Activated T-helper 2 cell treated with anti-CD3 and anti-CD28 coated beads, Interferon-gamma antibody, Interleukin-2, Interleukin-4, amounts not matched to agents 10 μg/mL and 5 μg/mL and 100 μg/mL, durations not matched to agents 14 hours and 24 hours and 36 hours (primary cell): ENCODE data around the gene WWOX. TPM values are rescaled to one million over a fixed set of nuclear protein-coding genes. Genes with fewer than 3 reads are reported as not detected.

Experiments used
- DNase-seq: peaks from one replicate; pipeline ENCODE4 v3.0.0; 2021; ENCODE audit warnings: low spot score
- H3K27ac Mint-ChIP-seq: one replicate; pipeline ENCODE4 v1.8.0; 2021; ENCODE audit warnings: mixed read lengths
- H3K27me3 Mint-ChIP-seq: one replicate; pipeline ENCODE4 v1.8.0; 2021; ENCODE audit warnings: low read depth, mixed read lengths
- H3K36me3 Mint-ChIP-seq: one replicate; pipeline ENCODE4 v1.8.0; 2021; ENCODE audit warnings: low read depth, mixed read lengths
- H3K4me1 Mint-ChIP-seq: one replicate; pipeline ENCODE4 v1.8.0; 2021; ENCODE audit warnings: low read depth, mixed read lengths
- H3K4me3 Mint-ChIP-seq: one replicate; pipeline ENCODE4 v1.8.0; 2021; ENCODE audit warnings: low read depth, mild to moderate bottlenecking, moderate library complexity, mixed read lengths
- H3K9me3 Mint-ChIP-seq: one replicate; pipeline ENCODE4 v1.8.0; 2021; ENCODE audit warnings: mixed read lengths
- intact Hi-C: fragments of 100-400 bp; cut with micrococcal nuclease; formaldehyde crosslinking; loops from one replicate; pipeline ENCODE4 v1.15.1; 2023
- total RNA-seq: library from RNA; stranded (reverse); gene quantifications from 2 replicates; pipeline ENCODE4 v1.2.3, GENCODE V29; 2022

WWOX gene
- total RNA-seq, 1 donor from 2014 or later, result 19.0 TPM

DNA sequence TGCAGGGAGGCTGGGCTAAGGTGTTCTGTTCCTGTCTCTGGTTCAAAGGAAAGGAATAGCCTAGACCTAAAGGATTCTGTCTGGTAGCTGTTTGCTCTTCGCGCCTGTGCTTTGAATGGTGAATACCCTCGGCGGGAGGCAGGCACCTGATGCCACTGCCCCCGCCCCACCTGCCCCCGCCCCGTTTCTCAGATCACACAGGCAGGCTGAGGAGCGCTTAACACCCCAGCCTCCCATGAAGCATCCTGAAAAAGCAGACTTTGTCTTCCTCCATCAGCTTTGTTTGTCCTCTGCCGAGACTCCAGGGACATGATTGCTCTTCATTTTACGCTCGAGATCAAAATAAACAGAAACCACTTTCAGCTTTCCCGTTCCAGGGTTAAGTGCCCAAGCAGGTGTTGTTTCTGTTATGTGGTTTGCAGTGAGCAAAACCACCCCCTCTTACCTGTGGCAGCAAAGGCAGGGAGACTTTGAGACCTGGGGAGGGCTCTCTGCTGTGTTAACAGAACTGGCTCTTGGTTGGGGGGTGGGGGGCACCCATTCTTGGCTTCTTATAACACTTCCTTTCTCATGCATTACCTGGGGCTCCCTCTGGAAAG is 452.1 kb downstream of the WWOX start:
- intact Hi-C loops, result no loop called here
- Mint-ChIP-seq H3K4me1 (no peaks in the 10 kb centered on the region), H3K9me3 (no peaks in the 10 kb centered on the region), H3K36me3 (no peaks in the 10 kb centered on the region), H3K4me3 (no peak overlapping the region), H3K27ac (no peak overlapping the region), H3K27me3 (peaks cover 10% of the 10 kb centered on the region)
- DNase-seq, result no peak

DNA sequence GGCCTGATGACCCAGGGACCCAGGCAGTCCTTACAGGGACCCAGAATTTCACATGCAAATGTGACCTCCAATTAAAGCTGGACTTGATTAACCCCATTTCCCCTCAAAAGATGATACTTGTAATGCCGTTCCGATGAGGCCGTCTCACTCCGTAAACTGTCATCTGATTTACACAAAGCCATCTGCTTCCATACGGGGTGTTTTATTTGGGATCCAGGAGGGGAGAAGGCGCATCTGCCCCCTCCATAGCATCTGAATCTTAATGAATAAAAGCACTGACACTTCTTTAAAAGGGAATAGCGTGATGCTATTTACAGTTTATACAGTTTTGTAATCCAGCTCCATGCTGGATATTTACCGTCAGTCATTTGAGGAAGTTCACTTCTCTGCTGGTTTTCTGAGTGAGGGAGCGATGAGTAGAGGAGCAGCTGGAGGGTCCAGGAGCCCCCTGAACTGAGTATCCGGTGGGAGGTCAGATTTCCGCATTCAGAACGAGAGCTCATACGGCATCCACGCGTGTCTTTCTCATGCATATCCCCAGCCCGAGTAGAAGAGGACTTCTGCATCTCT is 452.7 kb downstream of the WWOX start:
- no peaks in the 10 kb centered on the region for H3K9me3 Mint-ChIP-seq
- no peaks in the 10 kb centered on the region for H3K36me3 Mint-ChIP-seq
- intact Hi-C loops, result no loop called here
- DNase-seq, result no peak
- no peak overlapping the region for H3K27ac Mint-ChIP-seq
- H3K27me3 Mint-ChIP-seq, result peaks cover 10% of the 10 kb centered on the region
- H3K4me3 Mint-ChIP-seq, result no peak overlapping the region
- no peaks in the 10 kb centered on the region for H3K4me1 Mint-ChIP-seq

DNA sequence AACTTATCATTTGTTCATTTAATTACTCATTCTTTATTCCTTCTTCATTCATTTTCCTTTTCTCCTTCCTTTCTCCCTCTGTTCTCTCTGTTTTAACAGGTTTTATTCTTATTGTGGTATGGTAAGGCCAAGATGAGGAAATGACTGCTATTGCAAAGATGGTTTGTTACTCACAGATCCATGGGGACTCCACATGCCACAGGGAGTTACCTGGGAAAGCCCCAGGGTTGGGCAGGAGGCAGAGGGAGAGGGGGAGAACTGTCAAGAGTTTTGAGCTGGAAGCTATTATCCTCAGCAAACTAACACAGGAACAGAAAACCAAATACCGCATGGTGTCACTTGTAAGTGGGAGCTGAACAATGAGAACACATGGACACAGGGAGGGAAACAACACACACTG is 453.3 kb downstream of the WWOX start:
- Mint-ChIP-seq H3K36me3 (no peaks in the 10 kb centered on the region), H3K4me3 (no peak overlapping the region), H3K27ac (no peak overlapping the region), H3K9me3 (no peaks in the 10 kb centered on the region), H3K27me3 (peaks cover 10% of the 10 kb centered on the region), H3K4me1 (no peaks in the 10 kb centered on the region)
- no peak for DNase-seq
- intact Hi-C loops, result no loop called here

DNA sequence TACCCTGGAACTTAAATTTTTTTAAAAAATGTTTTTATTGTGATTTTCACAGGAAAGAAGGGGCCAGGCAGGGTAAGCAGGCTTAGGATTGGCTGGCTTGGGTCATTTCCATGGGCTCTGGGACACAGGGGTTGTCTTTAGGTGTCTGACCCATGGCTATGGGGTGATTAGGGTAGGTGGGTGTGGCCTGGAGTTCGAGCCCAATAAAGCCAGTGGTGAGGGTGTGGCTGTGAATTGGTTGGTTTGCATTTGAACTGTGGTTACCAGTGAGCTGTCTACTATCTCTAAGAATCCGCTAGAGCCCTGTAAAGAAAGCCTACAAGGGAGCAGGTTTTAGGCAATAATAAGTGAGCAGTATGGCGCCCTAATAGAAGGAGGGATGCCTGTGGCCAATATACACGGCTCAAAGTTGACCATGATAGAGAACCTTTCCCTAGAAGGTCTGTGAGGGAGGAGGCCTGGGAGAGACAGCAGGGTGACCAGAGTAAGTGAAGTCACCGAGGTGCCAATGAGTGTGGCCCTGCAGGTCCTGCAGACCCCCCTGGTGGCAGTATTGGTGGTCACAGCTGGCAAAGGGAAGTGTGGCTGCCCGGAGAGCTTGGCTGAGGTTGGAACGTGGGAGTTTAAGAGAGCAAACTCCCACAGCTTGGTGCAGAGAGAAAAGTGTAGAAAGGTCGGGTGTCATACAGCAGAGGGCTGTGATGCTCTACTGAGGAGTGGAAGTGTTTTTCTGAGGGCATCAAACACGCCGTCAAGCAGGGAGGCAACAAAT is 454.0 kb downstream of the WWOX start:
- no peak overlapping the region for H3K27ac Mint-ChIP-seq
- peaks cover 10% of the 10 kb centered on the region for H3K27me3 Mint-ChIP-seq

DNA sequence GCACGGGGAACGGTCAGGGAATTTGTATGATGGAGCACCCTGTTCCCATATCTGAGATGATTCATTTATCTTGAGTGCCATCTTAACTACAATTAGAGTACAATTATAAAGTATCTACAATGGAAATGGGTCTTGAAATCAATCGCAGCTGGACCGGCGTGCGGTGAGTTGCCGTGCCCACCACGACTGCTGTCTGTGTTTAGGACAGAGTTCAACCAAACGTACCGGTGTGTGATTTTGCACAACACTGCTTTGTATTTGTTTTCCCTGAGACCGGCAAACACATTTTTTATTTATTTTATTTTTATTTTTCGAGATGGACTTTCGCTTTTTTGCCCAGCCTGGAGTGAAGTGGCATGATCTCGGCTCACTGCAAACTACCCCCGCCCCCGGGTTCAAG is 457.0 kb downstream of the WWOX start:
- intact Hi-C loops, result no loop called here
- Mint-ChIP-seq H3K27me3 (peaks cover 8% of the 10 kb centered on the region), H3K4me3 (no peak overlapping the region), H3K36me3 (no peaks in the 10 kb centered on the region), H3K9me3 (no peaks in the 10 kb centered on the region), H3K27ac (no peak overlapping the region), H3K4me1 (no peaks in the 10 kb centered on the region)
- no peak for DNase-seq

More for the DNA sequence above, 454.0 kb downstream of the WWOX start:
- Mint-ChIP-seq H3K4me1 (no peaks in the 10 kb centered on the region), H3K9me3 (no peaks in the 10 kb centered on the region), H3K4me3 (no peak overlapping the region), H3K36me3 (no peaks in the 10 kb centered on the region)
- intact Hi-C loops, result no loop called here
- DNase-seq, result no peak

DNA sequence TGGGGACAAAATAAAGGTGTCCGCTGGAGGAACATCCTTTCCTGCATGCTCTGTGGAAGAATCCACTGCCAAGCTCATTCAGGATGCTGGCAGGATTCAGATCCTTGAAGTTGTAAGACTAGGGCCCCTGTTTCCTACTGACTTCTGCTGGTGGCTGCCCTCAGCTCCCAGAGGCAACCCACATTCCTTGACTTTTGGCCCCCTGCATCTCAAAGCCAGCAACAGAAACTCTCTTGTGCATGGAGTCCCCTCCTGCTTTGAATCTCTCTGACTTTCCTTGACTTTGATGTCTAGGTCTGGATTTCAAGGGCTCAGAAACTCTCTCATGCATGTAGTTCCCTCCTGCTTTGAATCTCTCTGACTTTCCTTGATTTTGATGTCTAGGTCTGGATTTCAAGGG is 461.5 kb downstream of the WWOX start:
- H3K27me3 Mint-ChIP-seq, result no peaks in the 10 kb centered on the region
- H3K9me3 Mint-ChIP-seq, result no peaks in the 10 kb centered on the region
- no peak for DNase-seq

DNA sequence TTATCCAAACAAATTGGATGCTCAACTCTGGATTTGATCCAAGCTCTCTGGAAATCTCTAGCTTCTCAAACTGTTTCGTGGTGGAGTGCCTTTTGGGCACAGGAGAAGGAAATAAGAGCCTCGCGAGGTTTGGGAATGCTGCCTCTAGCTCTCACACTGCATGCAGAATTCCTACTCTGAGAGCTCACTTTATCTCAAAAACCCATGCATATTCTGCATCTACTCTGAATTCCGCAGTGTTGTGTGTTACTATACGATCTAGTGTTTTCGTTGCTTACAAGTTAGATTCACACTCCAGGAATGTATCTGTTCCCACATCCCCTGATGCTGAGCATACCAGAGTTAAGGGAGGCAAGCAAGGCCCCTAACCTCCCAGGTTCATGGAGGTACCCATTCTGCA is 462.7 kb downstream of the WWOX start:
- intact Hi-C loops, result no loop called here
- no peak for DNase-seq

More for the DNA sequence above, 461.5 kb downstream of the WWOX start:
- Mint-ChIP-seq H3K4me1 (no peaks in the 10 kb centered on the region), H3K36me3 (no peaks in the 10 kb centered on the region), H3K27ac (no peak overlapping the region), H3K4me3 (no peak overlapping the region)
- intact Hi-C loops, result no loop called here

DNA sequence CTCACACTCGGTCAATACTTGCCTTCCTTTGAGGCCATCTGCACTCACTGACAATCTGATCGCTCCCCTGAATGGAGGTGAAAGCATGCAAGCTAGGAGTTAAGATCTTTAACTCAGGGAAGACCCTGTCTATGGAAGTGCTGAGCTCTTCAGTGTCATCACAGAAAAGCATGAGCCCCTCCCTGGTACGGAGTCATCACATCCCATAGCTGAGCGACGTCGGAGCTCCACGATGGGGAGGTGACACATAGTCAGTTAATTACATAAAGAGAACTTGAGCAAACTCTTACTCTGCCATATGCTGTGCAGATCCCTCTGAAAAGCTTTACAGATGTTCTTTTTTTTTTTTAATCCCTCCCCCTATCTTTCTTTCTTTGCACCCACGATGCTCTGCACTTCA is 463.2 kb downstream of the WWOX start:
- Mint-ChIP-seq H3K4me1 (peaks cover 7% of the 10 kb centered on the region), H3K4me3 (no peak overlapping the region), H3K9me3 (no peaks in the 10 kb centered on the region), H3K27me3 (no peaks in the 10 kb centered on the region), H3K36me3 (no peaks in the 10 kb centered on the region), H3K27ac (no peak overlapping the region)
- no peak for DNase-seq
- intact Hi-C loops, result no loop called here

More for the DNA sequence above, 462.7 kb downstream of the WWOX start:
- no peak overlapping the region for H3K4me3 Mint-ChIP-seq
- peaks cover 7% of the 10 kb centered on the region for H3K4me1 Mint-ChIP-seq
- H3K27me3 Mint-ChIP-seq, result no peaks in the 10 kb centered on the region
- no peak overlapping the region for H3K27ac Mint-ChIP-seq
- H3K36me3 Mint-ChIP-seq, result no peaks in the 10 kb centered on the region
- H3K9me3 Mint-ChIP-seq, result no peaks in the 10 kb centered on the region

DNA sequence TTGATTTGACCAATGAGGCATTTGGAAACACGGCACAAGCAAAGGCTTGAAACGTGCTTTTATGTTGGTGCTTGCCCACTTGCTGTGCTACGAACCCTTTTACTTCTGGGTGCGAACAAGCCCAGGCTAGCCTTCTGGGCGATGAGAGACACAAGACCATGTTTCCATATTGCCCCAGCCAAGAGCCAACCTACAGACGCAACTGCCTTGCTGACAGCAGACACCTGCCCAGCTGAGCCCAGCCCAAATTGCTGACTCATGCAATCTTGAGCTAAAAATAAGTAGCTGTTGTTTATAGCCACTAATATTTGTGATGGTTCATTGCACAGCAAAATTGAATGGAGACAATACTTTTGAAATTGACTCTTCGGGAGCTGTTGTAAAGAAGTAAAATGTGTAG is 464.5 kb downstream of the WWOX start:
- intact Hi-C loops, result no loop called here
- no peak for DNase-seq
- Mint-ChIP-seq H3K4me3 (no peak overlapping the region), H3K27ac (no peak overlapping the region), H3K4me1 (peaks cover 7% of the 10 kb centered on the region), H3K27me3 (no peaks in the 10 kb centered on the region), H3K9me3 (no peaks in the 10 kb centered on the region), H3K36me3 (no peaks in the 10 kb centered on the region)

DNA sequence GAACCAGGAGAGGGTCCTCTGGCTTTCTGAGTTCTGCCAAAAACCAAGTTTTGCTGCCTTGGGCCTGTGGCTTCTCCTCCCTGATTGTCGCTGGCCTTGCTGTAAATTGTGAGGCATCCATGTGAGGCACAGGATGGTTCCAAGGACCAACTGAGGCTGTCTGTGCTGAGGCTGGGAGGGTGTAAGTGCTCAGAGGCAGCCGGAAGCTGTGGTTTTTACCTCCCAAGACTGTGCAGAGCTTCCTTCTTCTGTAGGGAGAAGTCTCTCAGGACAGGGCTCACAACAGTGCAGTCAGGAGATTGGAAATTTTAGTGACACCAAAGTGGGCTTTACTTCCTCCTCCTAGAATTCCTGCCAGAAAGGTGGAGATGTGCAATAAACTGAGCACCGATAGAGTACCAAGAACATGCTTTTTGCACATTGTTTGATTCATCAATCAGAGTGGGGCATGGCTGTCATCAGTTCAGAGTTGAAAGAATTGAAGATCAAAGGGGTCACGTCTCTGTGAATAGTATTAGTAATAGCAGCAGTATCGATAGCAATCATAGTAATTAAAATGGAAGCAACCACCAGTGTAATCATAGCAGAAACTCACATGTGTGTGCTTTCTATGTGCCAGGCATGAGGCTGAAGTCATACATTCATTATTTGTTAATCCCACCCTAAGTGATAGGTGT is 467.1 kb downstream of the WWOX start:
- DNase-seq, result no peak
- Mint-ChIP-seq H3K27me3 (no peaks in the 10 kb centered on the region), H3K9me3 (no peaks in the 10 kb centered on the region), H3K36me3 (no peaks in the 10 kb centered on the region), H3K4me1 (peaks cover 10% of the 10 kb centered on the region), H3K27ac (no peak overlapping the region), H3K4me3 (no peak overlapping the region)
- intact Hi-C loops, result no loop called here

DNA sequence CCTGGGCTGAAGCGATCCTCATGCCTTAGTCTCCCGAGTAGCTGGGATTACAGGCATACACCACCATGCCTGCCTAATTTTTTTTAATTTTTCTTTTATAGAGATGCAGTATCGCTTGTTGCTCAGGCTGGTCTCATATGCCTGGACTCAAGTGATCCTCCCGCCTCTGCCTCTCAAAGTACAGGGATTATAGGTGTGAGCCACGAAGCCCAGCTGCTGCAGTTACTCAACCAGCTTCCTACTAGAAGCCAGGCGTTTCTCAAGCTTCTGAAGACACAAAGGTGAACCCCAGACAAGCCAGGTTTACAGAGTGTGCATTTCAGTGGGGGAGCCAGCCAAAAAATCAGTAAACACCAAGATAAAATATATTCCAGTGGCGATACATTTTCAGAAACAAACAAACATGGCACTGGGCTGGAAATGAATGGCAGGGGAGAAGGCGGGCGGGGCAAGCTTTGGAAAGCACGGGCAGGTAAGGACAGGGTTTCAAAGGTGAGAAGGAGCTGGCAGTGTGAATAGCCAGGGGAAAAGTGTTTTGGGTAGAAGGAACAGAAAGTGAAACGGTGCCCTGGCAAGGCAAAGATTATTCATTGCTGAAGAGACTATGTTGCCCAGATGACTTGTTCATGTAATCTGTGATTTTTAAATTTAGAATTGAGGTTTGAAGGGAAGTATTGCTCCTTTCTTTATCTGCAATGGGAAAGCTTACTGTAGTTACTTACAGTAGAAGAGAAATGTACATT is 471.1 kb downstream of the WWOX start:
- Mint-ChIP-seq H3K9me3 (no peaks in the 10 kb centered on the region), H3K36me3 (no peaks in the 10 kb centered on the region), H3K4me3 (no peak overlapping the region), H3K4me1 (peaks cover 10% of the 10 kb centered on the region), H3K27me3 (no peaks in the 10 kb centered on the region), H3K27ac (no peak overlapping the region)
- intact Hi-C loops, result no loop called here
- no peak for DNase-seq

DNA sequence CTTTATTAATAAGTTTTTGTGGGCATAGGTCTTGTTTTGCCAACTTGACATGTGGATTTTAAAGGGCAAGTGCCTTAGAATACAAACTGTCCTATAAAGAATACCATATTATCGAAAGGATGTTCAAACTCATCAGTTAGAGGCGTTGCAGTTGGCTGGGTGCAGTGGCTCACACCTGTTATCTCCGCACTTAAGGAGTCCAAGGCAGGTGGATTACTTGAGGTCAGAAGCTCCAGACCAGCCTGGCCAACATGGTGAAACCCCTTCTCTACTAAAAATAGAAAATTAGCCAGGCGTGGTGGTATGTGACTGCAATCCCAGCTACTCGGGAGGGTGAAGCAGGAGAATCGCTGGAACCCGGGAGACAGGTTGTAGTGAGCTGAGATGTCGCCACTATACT is 472.0 kb downstream of the WWOX start:
- intact Hi-C loops, result no loop called here
- no peak for DNase-seq
- no peaks in the 10 kb centered on the region for H3K27me3 Mint-ChIP-seq
- H3K4me1 Mint-ChIP-seq, result peaks cover 7% of the 10 kb centered on the region
- H3K4me3 Mint-ChIP-seq, result no peak overlapping the region
- no peaks in the 10 kb centered on the region for H3K9me3 Mint-ChIP-seq
- H3K36me3 Mint-ChIP-seq, result no peaks in the 10 kb centered on the region
- no peak overlapping the region for H3K27ac Mint-ChIP-seq
